ENCODE data around the gene USP38.
"Not testable (repeated sequence)": the region's sequence is repeated elsewhere in the genome, so short reads cannot be mapped to it uniquely, and the experiment has no call there.

USP38 gene

GRCh38 chr4:143184503-143185252 lies at the start of gene USP38:
Gene USP38 (plus strand): TSS chr4:143184917. CDS start chr4:143185451, 534 bp downstream.
- DNase-seq (ENCODE audit: low read depth) = peak; percentile 91

DNA sequence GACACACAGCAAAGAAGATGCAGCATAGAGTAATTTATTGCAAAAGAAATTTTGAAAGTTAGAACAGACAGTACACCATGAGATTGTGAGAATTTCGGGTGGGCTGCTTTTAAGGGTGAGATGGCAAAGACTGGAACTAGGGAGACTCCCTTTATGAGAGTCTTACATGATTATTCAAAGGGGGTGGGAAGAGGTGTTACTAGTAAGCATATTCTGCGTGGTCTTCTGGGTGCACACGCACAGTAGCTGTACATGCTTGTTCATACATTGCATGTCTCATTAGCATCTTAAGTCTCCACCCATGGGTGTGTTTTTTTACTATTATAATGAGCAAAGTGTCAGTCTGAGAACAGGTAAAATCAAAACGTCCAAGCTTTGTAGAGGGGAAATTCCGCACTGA lies 49.4 kb upstream of the USP38 start:
- DNase-seq (ENCODE audit: low read depth) = no peak

DNA sequence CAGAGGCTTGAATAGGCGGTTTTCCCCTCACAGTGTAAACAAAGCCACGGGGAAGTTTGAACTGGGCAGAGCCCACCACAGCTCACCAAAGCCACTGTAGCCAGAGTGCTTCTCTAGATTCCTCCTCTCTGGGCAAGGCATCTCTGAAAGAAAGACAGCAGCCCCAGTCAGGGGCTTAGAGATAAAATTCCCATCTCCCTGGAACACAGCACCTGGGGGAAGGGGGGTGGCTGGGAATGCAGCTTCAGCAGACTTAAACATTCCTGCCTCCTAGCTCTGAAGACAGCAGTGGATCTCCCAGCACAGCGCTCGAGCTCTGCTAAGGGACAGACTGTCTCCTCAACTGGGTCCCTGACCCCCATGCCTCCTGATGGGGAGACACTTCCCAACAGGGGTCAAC lies 44.0 kb upstream of the USP38 start:
- no peak for DNase-seq (ENCODE audit: low read depth)

DNA sequence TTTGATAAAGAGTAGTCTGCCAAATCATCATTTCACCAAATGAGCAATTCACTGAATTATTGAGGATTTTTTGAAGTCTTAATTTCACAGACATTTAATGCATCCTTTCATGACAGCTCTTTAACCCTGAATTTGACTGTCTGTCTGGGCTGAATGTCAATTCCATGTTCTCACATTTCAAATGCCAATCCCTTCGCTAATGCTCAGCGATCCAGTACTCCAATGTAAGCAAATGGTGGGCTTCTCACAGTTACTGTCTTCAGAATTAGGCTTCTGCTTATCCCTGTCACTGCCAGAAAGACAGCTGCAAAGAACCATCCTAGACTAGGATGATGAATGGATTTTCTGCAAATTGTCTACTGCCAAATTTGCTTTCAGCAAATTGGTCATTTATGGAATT lies 36.2 kb upstream of the USP38 start:
- DNase-seq (ENCODE audit: low read depth) = no peak

DNA sequence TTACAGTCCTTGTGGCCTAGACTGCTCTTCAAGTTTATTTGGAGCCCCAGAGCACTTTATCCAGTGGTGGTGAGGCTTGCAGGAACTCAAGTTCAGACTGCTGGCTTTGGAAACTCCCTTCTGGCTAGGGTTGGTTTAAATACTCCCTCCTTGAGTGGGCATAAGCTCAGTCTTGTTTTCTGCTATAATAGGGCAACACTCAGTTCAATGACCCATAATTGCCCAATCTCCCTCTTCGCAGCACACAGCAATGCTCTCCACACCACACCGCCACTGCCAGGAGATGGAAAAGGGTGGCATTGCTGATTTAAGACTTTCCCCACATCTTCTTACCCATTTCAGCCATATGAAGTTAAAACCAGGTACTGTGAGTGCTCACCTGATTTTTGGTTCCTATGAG lies 27.9 kb upstream of the USP38 start:
- no peak for DNase-seq (ENCODE audit: low read depth)

DNA sequence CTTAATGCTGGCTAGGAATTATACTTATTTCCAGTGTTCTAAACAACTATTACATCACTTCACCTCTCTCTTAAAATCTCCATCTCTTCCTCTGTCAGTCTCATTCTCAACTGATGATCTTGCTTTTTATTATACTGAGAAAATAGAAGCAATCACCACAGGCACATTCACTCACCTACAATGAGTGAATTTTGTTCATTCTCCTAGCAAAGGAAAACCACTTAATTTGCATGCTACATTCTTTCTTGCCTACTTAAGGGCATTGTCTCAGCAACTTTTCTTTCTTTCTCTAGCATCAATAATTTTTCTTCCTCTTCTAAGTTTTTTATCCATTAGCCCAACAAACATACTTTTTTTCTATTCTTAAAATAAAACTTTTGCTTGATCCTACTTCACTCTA lies 21.1 kb upstream of the USP38 start:
- no peak for DNase-seq (ENCODE audit: low read depth)

- DNase-seq (ENCODE audit: low read depth) = not testable (repeated sequence)
Observed at GRCh38 chr4:143166722-143167121, 18.0 kb upstream of the USP38 start.

DNA sequence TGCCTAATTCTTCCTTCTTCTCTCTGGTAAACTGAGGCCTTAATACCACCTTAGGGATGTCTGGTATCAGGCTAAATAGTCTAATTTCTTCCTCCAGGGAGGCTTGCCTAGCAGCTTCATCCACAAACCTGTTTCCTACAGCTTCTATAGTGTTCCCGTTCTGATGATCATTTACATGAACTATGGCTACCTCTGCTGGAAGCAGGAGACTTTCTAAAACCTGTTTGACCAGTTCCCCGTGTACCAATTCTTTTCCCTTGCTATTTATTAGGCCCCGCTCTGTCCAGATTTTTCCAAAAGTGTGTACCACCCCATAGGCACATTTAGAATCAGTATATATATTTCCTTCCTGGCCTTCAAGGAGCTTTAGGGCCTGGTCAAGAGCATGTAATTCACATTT lies 5.8 kb upstream of the USP38 start:
- DNase-seq (ENCODE audit: low read depth) = no peak

DNA sequence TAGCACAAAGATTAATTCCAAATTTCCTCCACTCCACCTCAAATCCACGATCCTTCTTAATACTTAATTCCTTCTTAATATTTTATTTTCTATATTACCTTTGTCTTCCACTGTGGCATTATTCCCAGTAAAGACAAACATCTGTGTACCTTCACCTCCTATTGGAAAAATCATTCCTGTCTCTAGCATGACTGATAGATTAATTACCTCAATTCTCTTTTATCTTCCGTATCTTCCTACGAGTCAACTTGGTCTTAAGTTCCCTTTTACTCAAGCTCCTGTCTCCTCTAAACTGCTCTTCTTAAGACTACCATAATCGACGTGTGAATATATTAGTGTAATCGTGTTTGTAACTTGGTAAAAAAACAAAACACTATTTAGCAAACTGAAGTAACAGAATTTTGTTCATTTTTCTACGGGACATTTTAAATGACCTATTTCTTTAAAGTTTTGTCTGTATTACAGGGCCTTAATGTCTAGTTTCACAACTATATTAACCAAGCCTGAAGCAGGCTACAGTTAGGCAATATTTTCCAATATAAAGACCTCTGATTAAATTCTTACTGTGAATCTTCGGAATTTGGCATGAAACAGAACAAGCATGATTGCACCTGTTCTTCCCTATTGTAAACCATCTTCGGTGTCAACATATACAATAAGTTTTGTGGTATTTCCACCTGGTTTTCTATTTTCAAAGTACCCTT lies 1.1 kb upstream of the USP38 start:
- DNase-seq (ENCODE audit: low read depth) = no peak

GRCh38 chr4:143184217-143184502 lies 557 bp upstream of the USP38 start:
- no peak for DNase-seq (ENCODE audit: low read depth)

- no peak for DNase-seq (ENCODE audit: low read depth)
Observed at GRCh38 chr4:143185253-143186107, 763 bp downstream of the USP38 start.

DNA sequence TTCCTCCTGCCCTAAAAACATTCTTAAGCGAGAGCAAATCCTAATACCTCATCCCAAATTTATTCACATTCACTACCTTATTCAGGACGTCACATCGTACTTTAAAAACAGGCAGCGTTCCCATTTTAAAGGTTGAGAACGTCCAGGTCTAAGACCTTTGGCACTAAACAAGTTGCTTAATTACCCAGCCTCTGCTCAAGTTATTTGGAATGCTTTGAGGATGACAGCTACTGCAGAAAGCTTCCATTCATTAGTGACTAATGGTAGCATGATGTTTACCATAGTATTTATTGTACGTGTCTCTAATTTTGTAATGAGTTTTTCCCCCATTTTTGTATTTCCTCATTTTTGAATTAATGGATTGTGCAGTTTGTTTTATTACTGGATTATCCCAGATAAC lies 1.5 kb downstream of the USP38 start:
- no peak for DNase-seq (ENCODE audit: low read depth)

DNA sequence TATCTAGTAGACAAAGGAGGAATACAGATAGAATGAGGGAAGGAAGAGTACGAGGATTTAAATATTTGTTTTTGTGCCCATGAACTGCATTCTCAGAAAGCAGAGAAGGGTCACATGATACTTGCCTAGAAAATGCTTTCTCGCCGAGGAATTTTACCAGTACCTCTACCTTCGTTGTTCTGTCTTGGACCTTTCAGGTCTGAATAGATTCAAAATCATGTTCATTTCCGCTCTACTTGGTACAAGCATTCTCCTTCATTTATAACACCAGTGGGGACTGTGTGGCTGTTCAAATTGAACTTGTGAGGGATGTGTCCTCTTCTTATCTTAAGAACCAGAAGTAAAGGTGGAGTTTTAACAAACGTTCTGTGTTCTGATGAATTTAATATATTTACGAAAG lies 1.9 kb downstream of the USP38 start:
- DNase-seq (ENCODE audit: low read depth) = no peak

GRCh38 chr4:143188136-143189088 lies 3.7 kb downstream of the USP38 start:
- no peak for DNase-seq (ENCODE audit: low read depth)

DNA sequence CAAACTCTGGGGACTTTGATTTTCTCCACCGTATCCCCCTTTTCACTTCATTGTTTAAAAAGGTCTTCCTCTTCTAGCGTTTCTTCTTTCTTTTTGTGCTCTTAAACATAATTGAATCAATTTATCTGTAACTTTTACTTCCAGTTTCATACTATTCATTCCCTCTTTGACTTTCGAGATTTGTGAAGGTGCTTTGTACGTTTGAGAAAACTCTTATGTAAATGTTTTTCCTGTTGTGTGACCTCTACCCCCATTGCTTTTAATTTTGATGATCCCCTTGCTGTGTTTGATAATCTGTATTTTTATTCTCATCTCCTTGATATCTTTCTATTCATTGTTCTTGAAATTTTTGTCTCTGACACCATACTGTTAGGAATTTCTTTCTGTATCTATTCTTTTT lies 4.8 kb downstream of the USP38 start:
- DNase-seq (ENCODE audit: low read depth) = no peak

DNA sequence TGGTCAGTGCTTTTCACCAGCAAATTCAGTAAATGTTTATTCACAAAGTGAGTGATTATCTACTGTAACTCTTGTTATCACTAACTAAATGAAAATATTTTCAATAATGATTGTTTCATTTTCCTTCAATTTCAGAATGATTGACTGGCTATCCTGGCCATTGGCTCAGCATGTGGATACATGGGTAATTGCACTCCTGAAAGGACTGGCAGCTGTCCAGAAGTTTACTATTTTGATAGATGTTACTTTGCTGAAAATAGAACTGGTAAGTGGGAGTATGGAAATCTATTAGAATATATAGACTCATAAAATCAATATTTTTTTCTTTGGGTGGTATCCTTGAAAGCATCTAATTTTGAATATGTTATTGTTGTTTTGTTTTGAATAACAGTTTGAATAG lies 10.9 kb downstream of the USP38 start:
- DNase-seq (ENCODE audit: low read depth) = no peak

DNA sequence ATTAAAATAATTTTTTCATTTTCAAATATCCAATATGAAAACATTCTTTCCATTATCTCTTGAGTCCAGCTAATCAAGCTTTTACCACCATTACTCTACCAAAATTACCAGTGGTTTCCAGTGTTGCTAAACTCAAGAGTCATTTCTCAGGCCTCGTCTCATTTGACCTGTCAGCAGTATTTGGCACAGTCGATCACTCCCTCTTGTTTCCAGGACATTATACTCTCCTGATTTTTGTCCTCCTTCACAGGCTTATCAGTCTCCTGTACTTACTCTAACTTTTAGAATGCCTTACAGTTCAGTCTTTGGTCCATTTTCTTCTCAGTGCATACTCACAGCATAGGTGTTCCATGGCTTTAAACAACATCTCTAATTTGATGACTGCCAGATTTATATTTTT lies 11.6 kb downstream of the USP38 start:
- DNase-seq (ENCODE audit: low read depth) = no peak

DNA sequence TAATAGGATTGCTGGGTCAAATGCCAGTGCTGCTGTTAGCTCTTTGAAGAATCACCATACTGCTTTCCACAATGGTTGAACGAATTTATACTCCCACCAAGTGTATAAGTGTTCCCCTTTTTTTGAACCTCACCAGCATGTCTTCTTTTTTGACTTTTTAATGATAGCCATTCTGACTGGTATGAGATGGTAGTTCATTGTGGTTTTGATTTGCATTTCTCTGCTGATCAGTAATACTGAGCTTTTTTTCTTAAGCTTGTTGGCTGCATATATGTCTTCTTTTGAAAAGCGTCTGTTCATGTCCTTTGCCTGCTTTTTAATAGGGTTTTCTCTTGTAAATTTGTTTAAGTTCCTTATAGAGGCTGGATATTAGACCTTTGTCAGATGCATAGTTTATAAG lies 14.8 kb downstream of the USP38 start:
- DNase-seq (ENCODE audit: low read depth) = no peak

GRCh38 chr4:143202824-143203223 lies 18.1 kb downstream of the USP38 start:
- DNase-seq (ENCODE audit: low read depth) = no peak

DNA sequence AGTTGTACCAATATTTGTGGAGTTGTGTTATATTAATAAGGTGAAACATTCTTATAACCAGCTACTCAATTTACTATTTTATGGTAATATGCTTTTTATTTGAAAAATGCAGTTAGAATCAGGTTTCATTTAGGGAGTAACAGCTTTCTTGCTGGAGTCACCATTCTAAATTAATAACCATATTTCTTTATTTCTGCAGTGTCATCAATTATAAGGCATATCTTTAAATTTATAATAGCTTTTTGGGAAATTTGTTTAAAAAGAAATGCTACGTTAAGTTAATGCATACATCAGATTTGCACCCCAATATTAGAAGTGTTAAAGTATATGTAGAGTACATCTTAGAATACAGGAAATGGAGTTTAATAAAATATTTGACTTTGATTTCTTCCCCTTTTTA lies 18.9 kb downstream of the USP38 start:
- DNase-seq (ENCODE audit: low read depth) = no peak

- no peak for DNase-seq (ENCODE audit: low read depth)
Observed at GRCh38 chr4:143207555-143207954, 22.8 kb downstream of the USP38 start.

DNA sequence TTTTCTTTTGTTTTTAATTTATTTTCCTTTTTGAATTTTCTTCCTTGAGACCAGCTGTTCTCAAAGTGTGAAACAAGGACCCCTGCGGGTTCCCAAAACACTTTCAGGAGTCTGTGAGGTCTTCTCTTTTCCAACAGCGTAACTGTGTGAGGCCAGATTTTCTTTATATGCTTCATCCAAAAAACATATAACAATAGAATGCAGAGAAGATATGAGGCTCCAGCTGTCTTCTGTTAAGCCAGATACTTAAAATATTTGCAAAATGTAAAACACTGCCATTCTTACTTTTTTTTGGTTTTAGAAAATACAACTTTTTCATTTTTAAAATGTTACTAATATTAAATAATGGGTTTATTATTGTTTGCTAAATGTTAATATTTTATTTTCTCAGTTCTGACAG lies 27.8 kb downstream of the USP38 start:
- DNase-seq (ENCODE audit: low read depth) = no peak
